Activated CD8-positive, alpha-beta memory T cell treated with anti-CD3 and anti-CD28 coated beads for 36 hours (primary cell): ENCODE data around the gene CD8B. TPM values are rescaled to one million over a fixed set of nuclear protein-coding genes. Genes with fewer than 3 reads are reported as not detected.
"Not testable (repeated sequence)": the region's sequence is repeated elsewhere in the genome, so short reads cannot be mapped to it uniquely, and the experiment has no call there.

ENCODE experiments used
- CTCF ChIA-PET: fragments of 350-600 bp; sonication (Branson Sonifier 250); formaldehyde crosslinking; loops from one replicate; lab custom pipeline; 2021; ENCODE audit warnings: antibody characterized with exemption; lab: Charles Lee
- POLR2A ChIA-PET: fragments of 350-600 bp; sonication (Branson Sonifier 250); formaldehyde crosslinking; loops from one replicate; lab custom pipeline; 2021; ENCODE audit warnings: antibody characterized with exemption; lab: Charles Lee
- total RNA-seq, 2 experiments: library from RNA; stranded (reverse); gene quantifications; one replicate each; pipeline ENCODE4 v1.2.3, GENCODE V29; 2021

The CD8B gene
- total RNA-seq, 2 experiments from 2014 or later = 250 to 251 TPM

GRCh38 chr2:86837714-86838113, 24.0 kb downstream of the CD8B start:
- POLR2A ChIA-PET, CTCF ChIA-PET: not testable (repeated sequence)

- CTCF ChIA-PET = not testable (repeated sequence)
- POLR2A ChIA-PET = interaction anchor here (0.6 kb wide), 1 partner anchor 50 kb away, joined by 3 read pairs; no protein-coding TSS in a partner anchor
Observed at GRCh38 chr2:86836915-86837695, 24.6 kb downstream of the CD8B start.

- CTCF ChIA-PET = interaction anchor here (1.5 kb wide), 1 partner anchor 27 kb away, joined by 4 read pairs; no protein-coding TSS in a partner anchor
- POLR2A ChIA-PET = not testable (repeated sequence)
Observed at GRCh38 chr2:86835548-86835889, 26.2 kb downstream of the CD8B start.

GRCh38 chr2:86833315-86833714, 28.4 kb downstream of the CD8B start:
- ChIA-PET CTCF (interaction anchor here (0.7 kb wide), 1 partner anchor 24 kb away, joined by 4 read pairs; no protein-coding TSS in a partner anchor), POLR2A (no interaction called here)

GRCh38 chr2:86832334-86833096, 29.2 kb downstream of the CD8B start:
- ChIA-PET CTCF (no interaction called here), POLR2A (no interaction called here)

GRCh38 chr2:86831537-86831936, 30.1 kb downstream of the CD8B start:
- CTCF ChIA-PET = no interaction called here
- POLR2A ChIA-PET = interaction anchor here (0.5 kb wide), 1 partner anchor 44 kb away, joined by 3 read pairs; no protein-coding TSS in a partner anchor

GRCh38 chr2:86826951-86827350, 34.7 kb downstream of the CD8B start:
- CTCF ChIA-PET = interaction anchor here (6.6 kb wide), 1 partner anchor 19 kb away, joined by 58 read pairs; no protein-coding TSS in a partner anchor
- POLR2A ChIA-PET = interaction anchor here (0.7 to 7.3 kb wide), 3 partner anchors 18 to 1223 kb away, joined by 4 to 51 read pairs (median 44); no protein-coding TSS in a partner anchor

GRCh38 chr2:86825693-86826381, 35.8 kb downstream of the CD8B start:
- ChIA-PET POLR2A (interaction anchor here (0.6 to 7.3 kb wide), 9 partner anchors 9 to 203 kb away, joined by 3 to 51 read pairs (median 3); partner anchors contain the start of gene CD8A), CTCF (interaction anchor here (0.7 to 6.6 kb wide), 4 partner anchors 8 to 42 kb away, joined by 3 to 58 read pairs (median 4); partner anchors contain the start of gene CD8A)

GRCh38 chr2:86825036-86825692, 36.5 kb downstream of the CD8B start:
- CTCF ChIA-PET = interaction anchor here (0.7 to 6.6 kb wide), 4 partner anchors 8 to 41 kb away, joined by 3 to 58 read pairs (median 4); partner anchors contain the start of gene CD8A
- POLR2A ChIA-PET = interaction anchor here (0.6 to 7.3 kb wide), 9 partner anchors 10 to 40 kb away, joined by 3 to 51 read pairs (median 3); partner anchors contain the start of gene CD8A

GRCh38 chr2:86822668-86823345, 38.9 kb downstream of the CD8B start:
- POLR2A ChIA-PET = interaction anchor here (0.6 to 7.3 kb wide), 3 partner anchors 10 to 38 kb away, joined by 3 to 51 read pairs (median 3); partner anchors contain the start of gene CD8A
- CTCF ChIA-PET = interaction anchor here (1.0 to 6.6 kb wide), 2 partner anchors 14 to 36 kb away, joined by 3 to 58 read pairs; no protein-coding TSS in a partner anchor

- POLR2A ChIA-PET = interaction anchor here (0.5 to 7.3 kb wide), 2 partner anchors 13 to 37 kb away, joined by 7 to 51 read pairs; no protein-coding TSS in a partner anchor
- CTCF ChIA-PET = interaction anchor here (0.6 to 6.6 kb wide), 3 partner anchors 13 to 24 kb away, joined by 3 to 58 read pairs (median 3); no protein-coding TSS in a partner anchor
Observed at GRCh38 chr2:86821842-86822241, 39.8 kb downstream of the CD8B start.

GRCh38 chr2:86821306-86821705, 40.4 kb downstream of the CD8B start:
- CTCF ChIA-PET = interaction anchor here (0.6 to 6.6 kb wide), 3 partner anchors 13 to 23 kb away, joined by 3 to 58 read pairs (median 3); no protein-coding TSS in a partner anchor
- POLR2A ChIA-PET = interaction anchor here (7.3 kb wide), 1 partner anchor 36 kb away, joined by 51 read pairs; no protein-coding TSS in a partner anchor

GRCh38 chr2:86818957-86819356, 42.7 kb downstream of the CD8B start:
- ChIA-PET POLR2A (interaction anchor here (0.7 kb wide), 1 partner anchor 10 kb away, joined by 3 read pairs; no protein-coding TSS in a partner anchor), CTCF (interaction anchor here (0.9 to 1.3 kb wide), 4 partner anchors 9 to 55 kb away, joined by 3 to 4 read pairs (median 3); no protein-coding TSS in a partner anchor)

- POLR2A ChIA-PET = no interaction called here
- CTCF ChIA-PET = interaction anchor here (0.9 to 1.3 kb wide), 5 partner anchors 7 to 55 kb away, joined by 3 to 4 read pairs (median 3); no protein-coding TSS in a partner anchor
Observed at GRCh38 chr2:86818114-86818801, 43.4 kb downstream of the CD8B start.

GRCh38 chr2:86815611-86816010, 46.1 kb downstream of the CD8B start:
- ChIA-PET POLR2A (interaction anchor here (0.7 kb wide), 1 partner anchor 29 kb away, joined by 3 read pairs; no protein-coding TSS in a partner anchor), CTCF (interaction anchor here (0.7 to 1.0 kb wide), 2 partner anchors 8 to 29 kb away, joined by 3 read pairs; no protein-coding TSS in a partner anchor)
